HG02623 (cell line): Measurements from ENCODE around the gene MYL7.

ENCODE experiments used
- ATAC-seq: cut with Tn5 transposase; IDR thresholded peaks from one replicate; pipeline ENCODE4 v1.9.1; 2021; ENCODE audit warnings: moderate library complexity; ENCODE audit not compliant: unreplicated experiment

MYL7 gene

GRCh38 chr7:44150966-44151941 lies 10.1 kb upstream of the MYL7 start:
- ATAC-seq: no peak

DNA sequence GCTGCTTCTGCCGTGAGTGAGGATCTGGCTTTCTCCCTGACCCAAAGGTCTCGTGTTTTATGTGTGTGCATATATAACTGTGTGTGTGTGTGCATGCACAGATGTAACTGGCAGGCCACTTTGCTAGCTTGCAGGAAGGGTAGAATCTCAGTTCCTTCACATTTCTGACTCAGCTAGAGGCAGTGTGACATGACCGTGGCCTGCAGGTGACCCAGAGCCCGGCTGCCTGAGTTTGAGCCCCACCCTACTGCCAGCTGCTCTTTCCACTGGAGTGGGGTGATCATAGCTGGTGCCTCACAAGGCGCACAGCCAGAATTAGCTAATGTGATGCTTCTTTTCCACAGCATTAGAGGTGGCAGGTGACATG lies 9.3 kb upstream of the MYL7 start:
- peak; percentile 46 for ATAC-seq

DNA sequence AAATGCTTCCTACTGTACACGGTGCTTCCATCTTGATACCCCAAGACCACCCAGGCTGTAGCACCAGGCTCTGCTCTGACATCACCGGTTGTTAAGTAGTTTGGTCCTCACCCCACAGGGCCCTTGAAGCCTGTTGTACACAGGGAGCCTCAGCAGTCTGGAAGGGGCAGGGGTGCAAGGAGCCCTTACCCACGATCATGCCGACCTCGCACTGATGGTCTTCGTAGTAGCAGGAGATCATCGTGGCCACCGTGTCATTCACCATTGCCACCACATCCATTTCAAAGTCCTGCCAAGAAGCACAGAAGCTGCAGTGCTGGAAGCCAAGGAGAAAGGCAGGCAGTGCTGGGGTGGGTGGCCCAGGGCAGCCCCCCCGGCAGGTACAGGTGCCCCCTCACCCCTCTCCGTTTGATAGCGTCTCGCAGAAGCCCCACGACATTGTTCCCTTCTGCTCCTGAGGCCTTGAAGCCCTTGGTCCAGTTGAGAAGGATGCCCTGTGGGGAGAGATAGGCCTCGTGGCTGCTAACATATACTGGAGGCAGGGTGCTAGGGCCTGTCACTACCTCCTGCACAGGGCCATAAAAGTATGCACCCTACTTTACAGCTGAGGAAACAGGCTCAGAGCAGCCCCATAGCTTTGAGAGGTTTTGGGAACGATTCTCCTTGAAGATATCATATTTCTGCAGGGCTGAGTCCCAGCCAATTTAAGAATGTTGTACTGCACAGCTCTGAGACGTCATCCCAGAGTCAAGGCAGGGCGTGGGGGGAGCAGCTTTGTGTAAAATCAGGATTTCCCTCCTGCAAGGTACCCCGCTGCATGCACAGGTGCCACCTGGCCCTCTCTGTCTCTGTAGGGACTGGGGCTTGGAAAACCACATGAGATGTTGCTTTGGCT lies 8.7 kb upstream of the MYL7 start:
- no peak for ATAC-seq

GRCh38 chr7:44148961-44149536 lies 7.9 kb upstream of the MYL7 start:
- ATAC-seq: no peak

DNA sequence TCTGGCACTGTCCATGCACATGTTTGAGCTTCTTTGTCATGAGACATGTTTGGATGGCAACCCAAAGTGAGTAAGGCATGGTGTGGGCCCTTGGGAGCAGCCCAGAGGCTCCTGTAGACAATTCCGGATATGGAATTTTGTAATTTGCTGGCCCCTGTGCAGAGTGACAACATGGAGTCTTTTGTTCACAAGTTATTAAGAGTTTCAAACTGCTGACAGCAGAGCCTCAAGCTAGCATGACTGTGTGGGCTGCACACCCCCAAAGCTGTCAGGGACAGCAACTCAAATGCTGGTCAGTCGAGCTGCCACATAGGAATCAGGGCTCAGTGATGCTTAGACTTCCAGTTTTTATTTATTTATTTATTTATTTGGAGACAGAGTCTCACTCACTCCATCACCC lies 7.0 kb upstream of the MYL7 start:
- no peak for ATAC-seq

DNA sequence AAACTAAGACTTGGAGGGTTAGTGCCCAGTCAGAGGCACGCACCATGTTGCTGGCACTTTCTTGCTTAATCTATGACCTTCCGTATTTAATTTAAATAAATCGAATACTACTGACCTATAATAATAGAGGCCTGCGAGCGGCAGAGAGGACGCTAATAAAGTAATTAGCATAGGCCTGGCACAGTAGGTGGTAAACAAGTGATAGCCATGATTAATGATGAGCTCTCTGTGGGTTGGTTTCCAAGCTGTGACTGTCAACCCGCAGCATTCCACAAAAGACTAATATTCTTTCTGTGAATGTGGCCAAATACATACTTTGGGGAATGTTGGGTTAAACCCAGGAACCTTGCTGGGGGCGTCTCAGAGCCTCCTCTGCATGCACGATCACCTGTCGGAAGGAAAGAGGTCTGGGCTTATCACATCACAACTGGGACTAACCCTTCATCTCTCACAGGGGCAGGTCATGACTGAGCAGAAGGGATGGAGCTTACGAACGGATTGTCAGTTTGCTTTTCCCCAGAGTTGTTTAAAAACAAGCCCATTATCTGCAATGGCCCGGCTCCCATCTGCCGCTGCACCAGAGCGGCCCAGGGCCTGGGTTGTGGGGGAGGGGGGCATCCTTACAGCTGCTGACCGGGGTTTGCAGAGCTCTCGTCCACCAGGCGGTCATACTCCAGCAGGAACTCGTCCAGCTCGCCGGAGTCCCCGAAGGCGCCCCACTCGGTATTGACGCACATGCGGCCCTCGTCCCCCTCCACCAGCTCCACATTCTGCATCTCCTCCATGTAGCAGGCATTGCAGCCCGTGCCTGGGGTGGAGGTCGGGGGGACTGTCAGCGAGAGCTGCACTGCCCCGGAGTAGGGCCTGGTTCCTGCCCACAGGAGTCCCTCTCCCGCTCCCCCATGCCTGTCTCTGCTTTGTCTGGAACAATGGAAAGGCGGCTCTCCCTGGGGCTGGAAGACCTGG lies 6.2 kb upstream of the MYL7 start:
- no peak for ATAC-seq

- no peak for ATAC-seq
Measured at GRCh38 chr7:44145969-44146911, 5.1 kb upstream of the MYL7 start.

- no peak for ATAC-seq
Measured at GRCh38 chr7:44145479-44145968, 4.4 kb upstream of the MYL7 start.

GRCh38 chr7:44144968-44145478 lies 3.9 kb upstream of the MYL7 start:
- ATAC-seq: no peak

DNA sequence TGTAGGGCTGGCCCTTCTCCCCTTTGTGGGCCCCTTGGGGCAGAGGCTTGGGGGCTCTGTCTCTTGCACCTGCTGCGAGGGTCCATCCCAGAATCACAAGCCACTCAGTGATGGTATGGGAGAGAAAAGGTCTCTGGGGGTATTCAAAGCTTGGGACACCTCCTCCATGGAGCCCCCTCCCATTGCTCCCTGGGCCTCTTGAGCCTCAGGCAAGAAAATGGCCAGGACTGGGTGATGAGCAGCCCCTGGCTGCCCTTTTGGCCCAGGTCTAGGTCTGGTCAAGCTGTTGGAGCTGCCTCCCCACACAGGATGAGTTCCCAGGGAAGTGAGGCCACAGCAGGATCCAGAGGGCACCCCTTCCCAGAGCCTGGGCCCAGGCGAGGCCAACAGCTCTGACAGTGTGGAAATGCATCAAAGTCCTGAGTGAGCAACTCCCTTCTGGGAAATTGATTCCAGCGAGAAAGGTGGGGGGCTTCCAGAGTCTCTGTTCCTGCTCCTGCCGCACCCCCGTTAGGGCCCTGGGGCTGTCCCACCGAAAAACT lies 3.4 kb upstream of the MYL7 start:
- ATAC-seq: no peak

- no peak for ATAC-seq
Measured at GRCh38 chr7:44143646-44144250, 2.6 kb upstream of the MYL7 start.

GRCh38 chr7:44142028-44142427 lies 896 bp upstream of the MYL7 start:
- no peak for ATAC-seq

- ATAC-seq: no peak
Measured at GRCh38 chr7:44140341-44140740, 791 bp downstream of the MYL7 start.

GRCh38 chr7:44139311-44140010 lies 1.7 kb downstream of the MYL7 start:
- no peak for ATAC-seq

DNA sequence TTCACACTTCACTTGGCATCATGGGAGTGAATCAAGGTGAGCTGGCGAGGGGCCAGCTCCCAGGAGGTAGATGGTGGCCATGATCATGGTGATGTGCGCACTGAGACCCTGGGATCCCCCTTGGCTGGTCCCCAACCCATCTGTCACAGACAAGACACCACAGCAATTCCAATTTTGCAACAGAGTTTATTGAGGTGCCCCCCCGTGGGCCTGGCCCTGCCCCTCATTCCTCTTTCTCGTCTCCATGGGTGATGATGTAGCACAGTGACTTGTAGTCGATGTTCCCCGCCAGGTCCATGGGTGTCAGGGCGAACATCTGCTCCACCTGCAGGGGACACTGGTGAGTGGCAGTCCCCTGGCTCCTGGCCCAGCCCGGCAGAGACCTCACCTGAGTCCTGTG lies 2.4 kb downstream of the MYL7 start:
- no peak for ATAC-seq

- no peak for ATAC-seq
Measured at GRCh38 chr7:44136731-44137130, 4.4 kb downstream of the MYL7 start.

DNA sequence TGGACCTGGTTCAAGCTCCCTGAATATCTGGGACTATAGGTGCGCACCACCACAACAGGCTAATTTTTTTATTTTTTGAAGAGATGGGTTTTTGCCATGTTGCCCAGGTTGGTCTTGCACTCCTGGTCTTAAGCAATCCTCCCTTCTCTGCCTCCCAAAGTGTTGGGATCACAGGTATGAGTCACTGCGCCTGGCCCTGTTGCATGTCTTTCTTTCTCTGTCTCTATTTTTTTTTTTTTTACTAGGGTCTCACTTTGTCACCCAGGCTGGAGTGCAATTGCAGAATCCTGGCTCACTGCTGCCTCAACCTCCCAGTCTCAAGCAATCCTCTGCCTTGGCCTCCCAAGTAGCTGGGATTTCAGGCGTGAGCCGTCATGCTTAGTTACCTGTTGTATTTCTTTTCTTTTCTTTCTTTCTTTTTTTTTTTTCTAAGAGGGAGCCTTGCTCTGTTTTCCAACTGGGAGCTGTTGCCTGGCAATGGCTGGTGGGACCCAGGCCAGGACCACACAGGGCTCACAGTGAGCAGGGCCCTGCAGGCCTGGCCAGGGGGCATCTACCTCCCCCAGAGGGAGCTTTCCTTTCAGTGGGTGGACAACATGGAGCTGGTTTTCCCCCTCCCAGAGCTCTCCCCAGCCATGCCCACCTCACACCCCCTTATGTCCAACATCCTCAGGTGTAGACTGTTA lies 6.0 kb downstream of the MYL7 start:
- ATAC-seq: no peak
